Esophagus (tissue), 2 donors: Measurements from ENCODE around the gene CT45A10. TPM values are rescaled to one million over a fixed set of nuclear protein-coding genes. Genes with fewer than 3 reads are reported as not detected.
"Not testable (repeated sequence)": the region's sequence is repeated elsewhere in the genome, so short reads cannot be mapped to it uniquely, and the experiment has no call there.

Experiments
- H3K27ac ChIP-seq, 2 donors: one replicate each; pipeline ENCODE4 v1.5.1; 2013; ENCODE audit warnings: low read depth in 2 of 2, mild to moderate bottlenecking in 2 of 2, inconsistent platforms in 1 of 2, low read length in 1 of 2, moderate library complexity in 1 of 2
- H3K27me3 ChIP-seq, 2 donors: one replicate each; pipeline ENCODE4 v1.6.1; 2013; ENCODE audit warnings: low read length in 2 of 2, control low read depth in 1 of 2, mild to moderate bottlenecking in 1 of 2; ENCODE audit not compliant: insufficient read depth in 2 of 2, control insufficient read depth in 1 of 2
- H3K36me3 ChIP-seq, 2 donors: one replicate each; pipeline ENCODE4 v1.6.1; 2013; ENCODE audit warnings: low read length in 1 of 2; ENCODE audit not compliant: control insufficient read depth in 2 of 2, insufficient read depth in 2 of 2
- H3K4me1 ChIP-seq, 2 donors: one replicate each; pipeline ENCODE4 v1.6.1; 2013; ENCODE audit warnings: low read length in 1 of 2; ENCODE audit not compliant: control insufficient read depth in 2 of 2, insufficient read depth in 2 of 2
- H3K4me3 ChIP-seq, 2 donors: one replicate each; pipeline ENCODE4 v1.5.1; 2013; ENCODE audit warnings: low read length in 2 of 2, mild to moderate bottlenecking in 2 of 2, low read depth in 1 of 2, moderate library complexity in 1 of 2
- H3K9me3 ChIP-seq, 2 donors: one replicate each; pipeline ENCODE4 v1.6.1; 2013; ENCODE audit warnings: mild to moderate bottlenecking in 2 of 2, low read depth in 1 of 2, low read length in 1 of 2, moderate library complexity in 1 of 2; ENCODE audit not compliant: control insufficient read depth in 2 of 2, insufficient read depth in 1 of 2
- WGBS, 2 donors: extraction: QIAGEN DNeasy Blood & Tissue Kit; methylation state at CpG; one replicate each; pipeline ENCODE4 v1.1.7; 2013; 5-methylcytosine and 5-hydroxymethylcytosine counted together
- polyA plus RNA-seq, 2 donors: library from polyadenylated mRNA; stranded (reverse); fragments of 200-250 nt; gene quantifications; one replicate each; pipeline ENCODE4 v1.2.3, GENCODE V29; 2013
- donor health status: healthy with polysubstance abuse.
- donor health status: Bipolar disorder and iron deficiency.

The CT45A10 gene
- polyA plus RNA-seq: not detected

- no peaks in the 10 kb centered on the region for H3K27me3 ChIP-seq
- H3K4me3 ChIP-seq: no peak within 1 kb of the TSS
- H3K4me1 ChIP-seq: no peaks in the 10 kb centered on the region
- no peak within 1 kb of the TSS for H3K27ac ChIP-seq
- peaks cover 0 to 11% of the 10 kb centered on the region in 2 donors for H3K9me3 ChIP-seq
- 88 to 90% methylated on average over 22 of the region's 22 CpGs for WGBS, 2 donors
- H3K36me3 ChIP-seq: no peaks in the 10 kb centered on the region
Observed at GRCh38 chrX:135893294-135893817, at the start of gene CT45A10, which contains the start of gene SAGE1. CT45A10 (minus strand) TSS chrX:135893444; CDS start chrX:135885344, 8,100 bp downstream. SAGE1 (plus strand) TSS chrX:135893716; CDS start chrX:135896243, 2,527 bp downstream.

GRCh38 chrX:135931644-135932487, 38.6 kb upstream of the CT45A10 start:
- WGBS, 2 donors: 41 to 49% methylated on average over 19 of the region's 19 CpGs
- Histone ChIP-seq H3K4me1 (no peaks in the 10 kb centered on the region), H3K9me3 (no peaks in the 10 kb centered on the region)

GRCh38 chrX:135927897-135928296, 34.7 kb upstream of the CT45A10 start:
- 31 to 50% methylated on average over 2 of the region's 2 CpGs for WGBS, 2 donors

More at GRCh38 chrX:135931644-135932487, 38.6 kb upstream of the CT45A10 start:
- no peaks in the 10 kb centered on the region for H3K27me3 ChIP-seq
- H3K27ac ChIP-seq: no peak overlapping the region
- no peaks in the 10 kb centered on the region for H3K36me3 ChIP-seq
- no peak overlapping the region for H3K4me3 ChIP-seq

GRCh38 chrX:135923353-135923752, 30.1 kb upstream of the CT45A10 start:
- Histone ChIP-seq H3K36me3 (no peaks in the 10 kb centered on the region), H3K27me3 (no peaks in the 10 kb centered on the region), H3K4me3 (no peak overlapping the region), H3K4me1 (no peaks in the 10 kb centered on the region), H3K27ac (no peak overlapping the region), H3K9me3 (no peaks in the 10 kb centered on the region)
- 63 to 82% methylated on average over 5 of the region's 5 CpGs for WGBS, 2 donors

More at GRCh38 chrX:135927897-135928296, 34.7 kb upstream of the CT45A10 start:
- H3K4me1 ChIP-seq: no peaks in the 10 kb centered on the region
- H3K36me3 ChIP-seq: no peaks in the 10 kb centered on the region
- H3K27ac ChIP-seq: no peak overlapping the region
- H3K27me3 ChIP-seq: no peaks in the 10 kb centered on the region
- no peaks in the 10 kb centered on the region for H3K9me3 ChIP-seq
- no peak overlapping the region for H3K4me3 ChIP-seq

- H3K9me3 ChIP-seq, H3K36me3 ChIP-seq, H3K27me3 ChIP-seq, H3K27ac ChIP-seq, H3K4me3 ChIP-seq, H3K4me1 ChIP-seq: not testable (repeated sequence)
- 38 to 40% methylated on average over 1 of the region's 1 CpG for WGBS, 2 donors
Observed at GRCh38 chrX:135920516-135920915, 27.3 kb upstream of the CT45A10 start.

- Histone ChIP-seq H3K27me3 (peaks cover 0 to 4% of the 10 kb centered on the region in 2 donors), H3K4me3 (no peak overlapping the region), H3K36me3 (no peaks in the 10 kb centered on the region), H3K9me3 (no peaks in the 10 kb centered on the region), H3K27ac (no peak overlapping the region), H3K4me1 (no peaks in the 10 kb centered on the region)
- 90 to 93% methylated on average over 5 of the region's 5 CpGs for WGBS, 2 donors
Observed at GRCh38 chrX:135914404-135914803, 21.2 kb upstream of the CT45A10 start.

- 73% methylated on average over 5 of the region's 5 CpGs for WGBS, 2 donors
- Histone ChIP-seq H3K4me3 (no peak overlapping the region), H3K9me3 (no peaks in the 10 kb centered on the region), H3K27me3 (peaks cover 0 to 4% of the 10 kb centered on the region in 2 donors), H3K36me3 (no peaks in the 10 kb centered on the region), H3K27ac (no peak overlapping the region), H3K4me1 (no peaks in the 10 kb centered on the region)
Observed at GRCh38 chrX:135910251-135910650, 17.0 kb upstream of the CT45A10 start.

- Histone ChIP-seq H3K27ac (no peak overlapping the region), H3K4me3 (no peak overlapping the region), H3K27me3 (no peaks in the 10 kb centered on the region), H3K9me3 (peaks cover 0 to 11% of the 10 kb centered on the region in 2 donors), H3K4me1 (no peaks in the 10 kb centered on the region), H3K36me3 (no peaks in the 10 kb centered on the region)
- 84 to 93% methylated on average over 11 of the region's 11 CpGs for WGBS, 2 donors
Observed at GRCh38 chrX:135892781-135893180, 463 bp downstream of the CT45A10 start.

- peaks cover 0 to 11% of the 10 kb centered on the region in 2 donors for H3K9me3 ChIP-seq
Observed at GRCh38 chrX:135890087-135890585, 3.1 kb downstream of the CT45A10 start.

More at GRCh38 chrX:135890087-135890585, 3.1 kb downstream of the CT45A10 start:
- WGBS, 2 donors: 88 to 89% methylated on average over 14 of the region's 14 CpGs
- Histone ChIP-seq H3K4me3 (no peak overlapping the region), H3K27ac (no peak overlapping the region), H3K27me3 (no peaks in the 10 kb centered on the region), H3K36me3 (no peaks in the 10 kb centered on the region), H3K4me1 (no peaks in the 10 kb centered on the region)
